HG03469 (cell line): ENCODE data around the gene CHURC1.

ENCODE experiments used
- ATAC-seq: cut with Tn5 transposase; IDR thresholded peaks from one replicate; pipeline ENCODE4 v1.9.1; 2021; ENCODE audit warnings: mild to moderate bottlenecking, moderate library complexity, moderate number of reproducible peaks; ENCODE audit not compliant: unreplicated experiment

CHURC1 gene

GRCh38 chr14:64979336-64980074 lies 65.2 kb downstream of the CHURC1 start:
- no peak for ATAC-seq

- ATAC-seq = no peak
Observed at GRCh38 chr14:64983439-64984310, 69.4 kb downstream of the CHURC1 start.
